ENCODE data around the gene SEMA3F.

SEMA3F gene

DNA sequence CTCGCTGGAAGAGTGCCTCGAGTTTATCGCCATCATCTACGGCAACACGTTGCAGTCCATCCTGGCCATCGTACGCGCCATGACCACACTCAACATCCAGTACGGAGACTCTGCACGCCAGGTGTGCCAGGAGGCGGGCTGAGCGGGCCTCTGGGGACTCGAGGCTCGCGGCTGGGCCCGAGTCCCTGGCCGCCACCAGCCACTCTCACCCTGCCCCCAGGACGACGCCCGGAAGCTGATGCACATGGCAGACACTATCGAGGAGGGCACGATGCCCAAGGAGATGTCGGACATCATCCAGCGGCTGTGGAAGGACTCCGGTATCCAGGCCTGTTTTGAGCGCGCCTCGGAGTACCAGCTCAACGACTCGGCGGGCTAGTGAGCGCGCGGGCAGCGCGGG lies 38.2 kb downstream of the SEMA3F start:
- no peaks in the 10 kb centered on the region for H3K79me2 ChIP-seq (ENCODE audit: low read length)
- no peak overlapping the region for H3K9ac ChIP-seq (ENCODE audit: low read length)
- no peak overlapping the region for H3K27ac ChIP-seq (ENCODE audit: low read length)
- H3K36me3 ChIP-seq (replicated peaks; ENCODE audit: low read depth, low read length): no peaks in the 10 kb centered on the region
- no peak overlapping the region for H3K4me2 ChIP-seq (ENCODE audit: low read length)
- no peaks in the 10 kb centered on the region for H3K4me1 ChIP-seq (ENCODE audit: low read length)
- no peak for TF ChIP-seq EZH2phosphoT487 (IDR thresholded peaks at IDR 0.05; ENCODE audit: low read depth)
- TF ChIP-seq, protein P1, sequence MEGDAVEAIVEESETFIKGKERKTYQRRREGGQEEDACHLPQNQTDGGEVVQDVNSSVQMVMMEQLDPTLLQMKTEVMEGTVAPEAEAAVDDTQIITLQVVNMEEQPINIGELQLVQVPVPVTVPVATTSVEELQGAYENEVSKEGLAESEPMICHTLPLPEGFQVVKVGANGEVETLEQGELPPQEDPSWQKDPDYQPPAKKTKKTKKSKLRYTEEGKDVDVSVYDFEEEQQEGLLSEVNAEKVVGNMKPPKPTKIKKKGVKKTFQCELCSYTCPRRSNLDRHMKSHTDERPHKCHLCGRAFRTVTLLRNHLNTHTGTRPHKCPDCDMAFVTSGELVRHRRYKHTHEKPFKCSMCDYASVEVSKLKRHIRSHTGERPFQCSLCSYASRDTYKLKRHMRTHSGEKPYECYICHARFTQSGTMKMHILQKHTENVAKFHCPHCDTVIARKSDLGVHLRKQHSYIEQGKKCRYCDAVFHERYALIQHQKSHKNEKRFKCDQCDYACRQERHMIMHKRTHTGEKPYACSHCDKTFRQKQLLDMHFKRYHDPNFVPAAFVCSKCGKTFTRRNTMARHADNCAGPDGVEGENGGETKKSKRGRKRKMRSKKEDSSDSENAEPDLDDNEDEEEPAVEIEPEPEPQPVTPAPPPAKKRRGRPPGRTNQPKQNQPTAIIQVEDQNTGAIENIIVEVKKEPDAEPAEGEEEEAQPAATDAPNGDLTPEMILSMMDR (IDR thresholded peaks at IDR 0.05; ENCODE audit: low read depth, low read length): no peak
- H2AFZ ChIP-seq (ENCODE audit: low read depth, low read length): no peak overlapping the region
- no peaks in the 10 kb centered on the region for H3K9me3 ChIP-seq (ENCODE audit: insufficient read depth, low read length)
- no peaks in the 10 kb centered on the region for H4K20me1 ChIP-seq (ENCODE audit: insufficient read depth, low read length)
- H3K27me3 ChIP-seq (ENCODE audit: low read depth, low read length): no peaks in the 10 kb centered on the region
- no peak overlapping the region for H3K4me3 ChIP-seq (ENCODE audit: low read length)

DNA sequence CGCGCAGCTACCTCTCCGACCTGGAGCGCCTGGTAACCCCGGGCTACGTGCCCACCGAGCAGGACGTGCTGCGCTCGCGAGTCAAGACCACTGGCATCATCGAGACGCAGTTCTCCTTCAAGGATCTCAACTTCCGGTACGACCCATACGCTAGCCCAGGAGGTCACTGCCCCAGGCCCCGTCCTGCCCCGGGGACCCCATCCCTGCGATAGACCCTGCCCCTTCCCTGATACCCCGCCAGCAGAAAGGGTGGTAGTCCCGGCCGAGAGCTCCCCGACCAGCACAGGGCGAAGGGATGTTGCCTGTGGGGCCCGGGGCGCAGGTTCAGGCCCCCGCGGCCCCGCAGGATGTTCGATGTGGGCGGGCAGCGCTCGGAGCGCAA lies 38.6 kb downstream of the SEMA3F start:
- Histone ChIP-seq H3K27me3 (ENCODE audit: low read depth, low read length) (no peaks in the 10 kb centered on the region), H3K9ac (ENCODE audit: low read length) (no peak overlapping the region), H3K4me3 (ENCODE audit: low read length) (no peak overlapping the region), H4K20me1 (ENCODE audit: insufficient read depth, low read length) (no peaks in the 10 kb centered on the region), H3K36me3 (replicated peaks; ENCODE audit: low read depth, low read length) (no peaks in the 10 kb centered on the region), H3K4me2 (ENCODE audit: low read length) (no peak overlapping the region), H3K79me2 (ENCODE audit: low read length) (no peaks in the 10 kb centered on the region), H3K4me1 (ENCODE audit: low read length) (no peaks in the 10 kb centered on the region), H3K27ac (ENCODE audit: low read length) (no peak overlapping the region), H3K9me3 (ENCODE audit: insufficient read depth, low read length) (no peaks in the 10 kb centered on the region), H2AFZ (ENCODE audit: low read depth, low read length) (no peak overlapping the region)
- no peak for TF ChIP-seq EZH2phosphoT487 (IDR thresholded peaks at IDR 0.05; ENCODE audit: low read depth)
- TF ChIP-seq, protein P1 (IDR thresholded peaks at IDR 0.05; ENCODE audit: low read depth, low read length): no peak

DNA sequence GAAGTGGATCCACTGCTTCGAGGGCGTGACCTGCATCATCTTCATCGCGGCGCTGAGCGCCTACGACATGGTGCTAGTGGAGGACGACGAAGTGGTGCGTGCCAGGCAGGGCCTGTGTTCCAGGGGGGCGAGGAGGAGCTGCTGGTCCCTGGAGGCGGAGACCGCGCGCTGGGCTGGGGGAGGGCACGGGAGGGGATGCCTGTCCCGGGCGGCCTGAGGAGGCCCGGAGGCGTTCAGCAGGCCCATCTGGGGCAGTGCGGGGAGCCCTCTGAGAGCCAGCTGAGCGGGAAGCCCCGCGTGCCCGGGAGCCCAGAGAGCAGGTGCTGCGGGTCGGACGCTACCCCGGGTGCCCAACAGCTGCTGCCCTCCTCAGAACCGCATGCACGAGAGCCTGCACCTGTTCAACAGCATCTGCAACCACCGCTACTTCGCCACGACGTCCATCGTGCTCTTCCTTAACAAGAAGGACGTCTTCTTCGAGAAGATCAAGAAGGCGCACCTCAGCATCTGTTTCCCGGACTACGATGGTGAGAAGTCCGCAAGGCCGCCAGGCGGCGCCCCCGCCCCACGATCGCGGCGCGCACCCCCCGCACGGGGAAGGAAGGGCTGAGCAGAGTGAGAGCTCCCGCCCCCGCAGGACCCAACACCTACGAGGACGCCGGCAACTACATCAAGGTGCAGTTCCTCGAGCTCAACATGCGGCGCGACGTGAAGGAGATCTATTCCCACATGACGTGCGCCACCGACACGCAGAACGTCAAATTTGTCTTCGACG lies 39.2 kb downstream of the SEMA3F start:
- Histone ChIP-seq H3K4me2 (ENCODE audit: low read length) (no peak overlapping the region), H3K9ac (ENCODE audit: low read length) (no peak overlapping the region), H2AFZ (ENCODE audit: low read depth, low read length) (no peak overlapping the region)

DNA sequence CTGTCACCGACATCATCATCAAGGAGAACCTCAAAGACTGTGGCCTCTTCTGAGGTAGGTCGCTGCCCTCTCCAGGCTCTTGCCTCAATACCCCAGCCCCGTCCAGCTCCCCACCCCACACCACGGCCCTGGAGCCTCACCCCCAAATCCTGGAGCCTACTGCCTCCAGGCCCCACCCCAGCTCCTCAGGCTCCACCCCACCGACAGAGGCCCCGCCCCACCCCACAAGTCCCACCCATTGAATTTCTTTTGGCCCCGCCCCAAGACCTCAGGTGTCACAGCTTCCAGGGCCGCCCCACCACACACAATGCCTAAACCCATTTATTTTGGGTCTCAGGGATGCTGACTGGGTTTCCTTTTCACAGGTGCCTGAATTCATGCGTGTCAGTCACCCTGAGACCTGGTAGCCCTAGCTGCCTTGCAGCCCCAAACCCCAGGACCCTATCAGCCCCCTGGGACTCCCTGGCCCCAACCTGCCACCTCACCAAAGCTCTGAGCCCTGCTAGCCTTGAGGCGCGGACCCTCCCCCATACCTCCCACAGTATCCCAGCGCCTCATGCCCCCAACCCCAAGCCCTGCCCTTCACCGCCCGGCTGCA lies 39.9 kb downstream of the SEMA3F start:
- no peaks in the 10 kb centered on the region for H3K79me2 ChIP-seq (ENCODE audit: low read length)
- no peaks in the 10 kb centered on the region for H4K20me1 ChIP-seq (ENCODE audit: insufficient read depth, low read length)
- no peak overlapping the region for H3K4me3 ChIP-seq (ENCODE audit: low read length)
- no peaks in the 10 kb centered on the region for H3K9me3 ChIP-seq (ENCODE audit: insufficient read depth, low read length)
- H3K27me3 ChIP-seq (ENCODE audit: low read depth, low read length): no peaks in the 10 kb centered on the region
- no peak overlapping the region for H3K9ac ChIP-seq (ENCODE audit: low read length)
- H3K4me2 ChIP-seq (ENCODE audit: low read length): no peak overlapping the region
- H2AFZ ChIP-seq (ENCODE audit: low read depth, low read length): no peak overlapping the region
- H3K36me3 ChIP-seq (replicated peaks; ENCODE audit: low read depth, low read length): no peaks in the 10 kb centered on the region
- H3K27ac ChIP-seq (ENCODE audit: low read length): no peak overlapping the region
- no peaks in the 10 kb centered on the region for H3K4me1 ChIP-seq (ENCODE audit: low read length)
- no peak for TF ChIP-seq EZH2phosphoT487 (IDR thresholded peaks at IDR 0.05; ENCODE audit: low read depth)
- TF ChIP-seq, protein P1 (IDR thresholded peaks at IDR 0.05; ENCODE audit: low read depth, low read length): no peak

More for the DNA sequence above, 39.2 kb downstream of the SEMA3F start:
- Histone ChIP-seq H3K79me2 (ENCODE audit: low read length) (no peaks in the 10 kb centered on the region), H3K9me3 (ENCODE audit: insufficient read depth, low read length) (no peaks in the 10 kb centered on the region), H3K27ac (ENCODE audit: low read length) (no peak overlapping the region), H3K27me3 (ENCODE audit: low read depth, low read length) (no peaks in the 10 kb centered on the region), H3K4me1 (ENCODE audit: low read length) (no peaks in the 10 kb centered on the region), H3K4me3 (ENCODE audit: low read length) (no peak overlapping the region), H4K20me1 (ENCODE audit: insufficient read depth, low read length) (no peaks in the 10 kb centered on the region), H3K36me3 (replicated peaks; ENCODE audit: low read depth, low read length) (no peaks in the 10 kb centered on the region)
- no peak for TF ChIP-seq EZH2phosphoT487 (IDR thresholded peaks at IDR 0.05; ENCODE audit: low read depth)
- TF ChIP-seq, protein P1 (IDR thresholded peaks at IDR 0.05; ENCODE audit: low read depth, low read length): peak; percentile 13; the same call in 1 of the 2 replicates
